ENCODE results near the gene ESYT2. TPM values are rescaled to one million over a fixed set of nuclear protein-coding genes. Genes with fewer than 3 reads are reported as not detected.

ESYT2 gene
- total and polyA plus RNA-seq, 9 of the 15 experiments (the other 6 are each of a cell fraction or from before 2014, with no cell fraction given): 5.8 to 86.9 (median 64.7) TPM

GRCh38 chr7:158863611-158864506, 34.5 kb upstream of the ESYT2 start (continued):
- TF ChIP-seq PBX2 (CRISPR knock-in tag; IDR thresholded peaks at IDR 0.05; ENCODE audit: low read depth) (no peak), PBX2 (tag; conservative IDR thresholded peaks at IDR 0.05; ENCODE audit: low read depth) (no peak), ARHGAP35 (IDR thresholded peaks at IDR 0.05; ENCODE audit: partially characterized antibody) (peak; percentile 76), TAL1 (IDR thresholded peaks at IDR 0.05) (peak; percentile 42; the same call in 1 of the 2 replicates), ZBTB7A (IDR thresholded peaks at IDR 0.05; ENCODE audit: borderline replicate concordance, control insufficient read depth, low read depth, low read length) (peak; percentile 90; the same call in 1 of the 2 replicates), ZNF277 (CRISPR knock-in tag; IDR thresholded peaks at IDR 0.05; ENCODE audit: borderline replicate concordance) (no peak), POLR2G (IDR thresholded peaks at IDR 0.05; ENCODE audit: low read depth, low read length) (peak; percentile 85), BCL6 (CRISPR knock-in tag; IDR thresholded peaks at IDR 0.05) (no peak), ZKSCAN8 (CRISPR knock-in tag; IDR thresholded peaks at IDR 0.05) (peak; percentile 58; the same call in 1 of the 2 replicates), RFX7 (CRISPR knock-in tag; IDR thresholded peaks at IDR 0.05) (no peak), AFF4 (CRISPR knock-in tag; IDR thresholded peaks at IDR 0.05) (no peak), ZFP36 (IDR thresholded peaks at IDR 0.05; ENCODE audit: low read depth, low read length, partially characterized antibody) (no peak), SAP30 (IDR thresholded peaks at IDR 0.05; ENCODE audit: borderline replicate concordance, insufficient read depth, low read depth, low read length, poor library complexity, severe bottlenecking) (peak; percentile 37), MAFK (IDR thresholded peaks at IDR 0.05; ENCODE audit: low read length) (no peak; the same call in 1 of the 2 replicates), E2F1 (CRISPR knock-in tag; IDR thresholded peaks at IDR 0.05) (no peak), PHTF2 (CRISPR knock-in tag; IDR thresholded peaks at IDR 0.05) (no peak), CBFB (CRISPR knock-in tag; IDR thresholded peaks at IDR 0.05) (no peak)

Data from K562 (cell line).